Germinal center (tissue), 1 donor: Measurements from ENCODE around the gene TCEA2.
"Not testable (repeated sequence)": the region's sequence is repeated elsewhere in the genome, so short reads cannot be mapped to it uniquely, and the experiment has no call there.

ENCODE experiments used
- DNase-seq: peaks from one replicate; pipeline ENCODE4 v3.0.0; 2012; ENCODE audit warnings: mixed read lengths, low spot score

Gene TCEA2

GRCh38 chr20:64077876-64078551 lies 15.0 kb downstream of the TCEA2 start:
- peak; percentile 77 for DNase-seq

- DNase-seq: no peak
Measured at GRCh38 chr20:64078934-64079272, 15.9 kb downstream of the TCEA2 start.

GRCh38 chr20:64079273-64080012 lies 16.4 kb downstream of the TCEA2 start, which contains the start of gene RGS19:
Gene RGS19 (minus strand): TSS chr20:64079518. CDS start chr20:64076886, 2,632 bp downstream.
- DNase-seq: peak; percentile 82

- DNase-seq: no peak
Measured at GRCh38 chr20:64080013-64080812, 17.2 kb downstream of the TCEA2 start, which contains the start of gene OPRL1. Gene OPRL1 (plus strand): TSS chr20:64080082. CDS start chr20:64092721, 12,639 bp downstream.

GRCh38 chr20:64080813-64081623 lies 18.0 kb downstream of the TCEA2 start:
- DNase-seq: no peak

GRCh38 chr20:64081624-64081964 lies 18.6 kb downstream of the TCEA2 start:
- DNase-seq: no peak

GRCh38 chr20:64082126-64082731 lies 19.2 kb downstream of the TCEA2 start:
- no peak for DNase-seq

- DNase-seq: no peak
Measured at GRCh38 chr20:64082820-64083377, 19.9 kb downstream of the TCEA2 start.

GRCh38 chr20:64083378-64083803 lies 20.4 kb downstream of the TCEA2 start:
- DNase-seq: peak; percentile 65

- no peak for DNase-seq
Measured at GRCh38 chr20:64083804-64084684, 21.0 kb downstream of the TCEA2 start, which contains the start of gene LKAAEAR1. Gene LKAAEAR1 (minus strand): TSS chr20:64084398. CDS start chr20:64084219, 179 bp downstream.

- DNase-seq: no peak
Measured at GRCh38 chr20:64084685-64085152, 21.7 kb downstream of the TCEA2 start.

- DNase-seq: no peak
Measured at GRCh38 chr20:64086801-64087200, 23.8 kb downstream of the TCEA2 start.

- DNase-seq: not testable (repeated sequence)
Measured at GRCh38 chr20:64087226-64087825, 24.3 kb downstream of the TCEA2 start.

- DNase-seq: not testable (repeated sequence)
Measured at GRCh38 chr20:64088586-64088985, 25.6 kb downstream of the TCEA2 start.

- no peak for DNase-seq
Measured at GRCh38 chr20:64090165-64090564, 27.2 kb downstream of the TCEA2 start.

GRCh38 chr20:64091340-64091739 lies 28.3 kb downstream of the TCEA2 start:
- DNase-seq: no peak

GRCh38 chr20:64091770-64092169 lies 28.8 kb downstream of the TCEA2 start:
- no peak for DNase-seq

- no peak for DNase-seq
Measured at GRCh38 chr20:64092258-64093012, 29.4 kb downstream of the TCEA2 start.
